NCI-H1930 (cell line): ENCODE data around the gene PTPRD.
"Not testable (repeated sequence)": the region's sequence is repeated elsewhere in the genome, so short reads cannot be mapped to it uniquely, and the experiment has no call there.

Experiments used
- DNase-seq, 2 experiments: peaks; one replicate each; lab custom pipeline; 2025; lab: John Stamatoyannopoulos, UW

The PTPRD gene

DNA sequence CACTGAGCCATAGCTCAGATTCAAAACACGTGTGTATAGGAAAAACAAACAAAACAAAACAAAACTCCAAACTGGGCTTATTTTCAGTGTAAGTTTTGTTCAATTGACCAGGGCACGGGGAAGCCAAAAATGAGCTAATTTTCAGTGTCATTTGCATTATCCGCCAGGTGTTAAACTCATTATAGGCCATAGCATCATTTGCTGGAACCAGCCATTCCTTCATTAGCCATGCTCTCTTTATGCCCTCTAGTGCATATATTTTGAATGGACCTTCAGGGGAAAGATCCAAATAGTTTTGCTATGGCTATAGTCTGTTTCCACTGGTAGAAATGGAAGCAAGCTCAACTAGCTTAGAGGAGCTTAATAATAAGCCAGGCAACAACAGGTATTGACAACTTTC lies 1608.0 kb downstream of the PTPRD start:
- DNase-seq: no peak

DNA sequence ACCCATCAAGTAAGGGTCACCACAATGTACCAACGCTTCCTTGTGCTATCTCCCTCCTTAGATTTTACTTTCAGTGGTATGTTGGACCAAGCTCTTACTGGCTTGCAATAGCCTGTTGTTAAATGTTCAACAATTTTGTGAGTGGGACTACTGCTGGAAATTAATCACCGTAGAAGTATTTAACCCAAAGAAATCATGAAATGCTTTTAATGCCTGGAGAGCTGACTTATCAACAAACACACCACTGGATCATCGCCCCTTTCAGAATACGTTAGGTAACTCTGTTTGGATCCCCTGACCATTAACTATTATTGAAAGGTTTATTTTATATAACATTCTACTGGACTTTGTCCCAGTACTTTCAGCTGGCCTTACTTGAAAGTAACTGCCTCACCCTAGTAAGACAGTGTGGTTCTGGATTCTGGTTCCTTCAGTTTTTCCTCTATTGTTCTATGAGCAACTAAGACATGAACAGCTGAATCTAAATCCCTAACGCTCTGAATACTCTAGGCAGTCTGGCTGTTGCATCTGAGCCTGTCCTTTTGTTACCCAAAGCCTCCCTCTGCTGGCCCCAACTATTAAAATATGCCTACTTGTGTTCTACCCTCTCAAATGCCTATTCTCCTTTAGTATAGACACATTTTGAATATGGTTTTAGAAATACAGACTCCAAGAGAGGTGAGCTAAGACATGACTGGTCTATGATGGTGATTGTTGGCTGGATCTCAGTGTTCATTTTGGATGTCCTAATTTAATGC lies 1609.8 kb downstream of the PTPRD start:
- DNase-seq: no peak

DNA sequence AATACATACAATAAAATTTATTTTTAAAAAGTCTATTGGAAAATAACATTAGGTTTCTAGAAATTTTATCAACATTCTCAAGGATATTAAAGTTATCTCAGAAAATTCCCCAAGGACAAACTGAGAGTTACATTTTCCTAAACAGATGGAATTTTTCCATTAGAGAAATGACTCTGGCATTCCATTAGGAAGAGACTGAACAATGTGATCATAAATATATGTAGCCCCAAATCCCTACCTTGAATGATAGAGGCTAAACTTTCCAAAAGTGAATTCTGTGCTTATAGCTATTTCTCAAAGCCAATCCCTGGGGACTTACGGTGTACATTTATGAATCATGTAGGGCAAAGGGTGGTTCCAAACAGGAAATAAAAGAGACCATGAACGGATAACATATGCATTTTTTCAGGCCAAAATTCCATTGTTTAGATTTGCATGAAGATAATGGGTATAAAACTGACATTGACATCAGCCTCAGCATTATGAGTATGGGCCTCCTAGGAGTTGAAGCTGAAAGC lies 1632.2 kb downstream of the PTPRD start:
- DNase-seq: no peak

DNA sequence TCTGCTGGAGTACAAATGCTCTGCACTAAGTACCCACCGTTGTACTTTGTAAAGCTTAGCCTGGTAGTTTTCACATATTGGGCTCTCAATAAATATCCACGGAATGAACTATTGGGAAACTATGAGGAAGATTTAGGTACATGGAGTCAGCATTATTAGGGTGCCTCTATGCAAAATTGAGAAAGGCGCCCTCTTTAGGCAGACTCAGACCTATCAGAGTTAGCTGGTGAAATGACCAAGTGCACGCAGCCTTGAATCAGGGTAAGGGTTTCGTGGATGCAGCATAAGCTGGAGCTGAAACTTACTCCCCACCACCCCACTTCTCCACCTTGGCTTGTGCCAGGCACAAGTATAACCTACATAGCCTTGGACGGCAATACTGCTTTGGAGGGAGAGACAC lies 1634.5 kb downstream of the PTPRD start:
- no peak for DNase-seq

DNA sequence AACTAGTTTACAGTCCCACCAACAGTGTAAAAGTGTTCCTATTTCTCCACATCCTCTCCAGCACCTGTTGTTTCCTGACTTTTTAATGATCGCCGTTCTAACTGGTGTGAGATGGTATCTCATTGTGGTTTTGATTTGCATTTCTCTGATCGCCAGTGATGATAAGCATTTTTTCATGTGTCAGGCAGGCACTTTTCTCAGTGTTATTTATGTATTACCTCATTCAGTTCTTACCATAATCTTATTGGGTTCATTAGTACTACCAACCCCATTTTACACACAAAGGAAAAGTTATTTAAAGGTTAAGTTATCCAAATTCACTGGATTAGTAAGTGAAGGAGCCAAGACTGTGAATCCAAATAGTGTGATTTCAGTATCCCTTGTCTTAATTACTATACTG lies 1644.5 kb downstream of the PTPRD start:
- DNase-seq: not testable (repeated sequence)

DNA sequence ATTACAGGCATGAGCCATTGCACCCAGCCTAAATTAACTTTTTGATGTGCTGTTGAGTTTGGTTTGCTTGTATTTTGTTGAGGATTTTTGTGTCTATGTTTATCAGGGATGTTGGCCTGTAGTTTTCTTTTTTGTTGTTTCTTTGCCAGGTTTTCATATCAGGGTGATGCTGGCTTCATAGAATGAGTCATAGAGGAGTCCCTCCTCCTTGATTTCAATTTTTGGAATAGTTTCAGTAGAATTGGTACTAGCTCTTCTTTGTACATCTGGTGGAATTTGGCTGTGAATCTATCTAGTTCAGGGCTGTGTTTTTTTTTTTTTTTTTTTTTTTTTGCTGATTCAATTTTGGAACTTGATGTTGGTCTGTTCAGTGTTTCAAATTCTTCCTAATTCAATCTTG lies 1648.9 kb downstream of the PTPRD start:
- no peak for DNase-seq

DNA sequence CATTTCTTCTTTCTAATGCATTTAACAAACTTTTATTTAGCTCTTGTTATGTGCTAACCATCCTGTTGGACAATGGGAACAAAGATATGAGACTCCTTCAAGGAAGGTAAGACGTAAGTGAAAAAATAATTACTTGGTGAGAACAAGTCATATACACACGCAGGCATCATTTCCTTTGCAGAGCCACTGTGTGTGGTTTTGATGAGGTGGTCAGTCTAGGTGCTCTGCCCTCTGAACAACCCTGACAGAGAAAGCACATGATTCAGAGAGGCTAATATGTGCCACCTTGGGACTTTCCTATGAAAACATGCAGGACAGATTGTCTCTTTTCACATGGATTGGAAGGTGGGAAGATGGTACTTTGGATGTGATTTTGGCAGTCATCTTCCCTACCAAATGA lies 1650.7 kb downstream of the PTPRD start:
- DNase-seq: no peak

DNA sequence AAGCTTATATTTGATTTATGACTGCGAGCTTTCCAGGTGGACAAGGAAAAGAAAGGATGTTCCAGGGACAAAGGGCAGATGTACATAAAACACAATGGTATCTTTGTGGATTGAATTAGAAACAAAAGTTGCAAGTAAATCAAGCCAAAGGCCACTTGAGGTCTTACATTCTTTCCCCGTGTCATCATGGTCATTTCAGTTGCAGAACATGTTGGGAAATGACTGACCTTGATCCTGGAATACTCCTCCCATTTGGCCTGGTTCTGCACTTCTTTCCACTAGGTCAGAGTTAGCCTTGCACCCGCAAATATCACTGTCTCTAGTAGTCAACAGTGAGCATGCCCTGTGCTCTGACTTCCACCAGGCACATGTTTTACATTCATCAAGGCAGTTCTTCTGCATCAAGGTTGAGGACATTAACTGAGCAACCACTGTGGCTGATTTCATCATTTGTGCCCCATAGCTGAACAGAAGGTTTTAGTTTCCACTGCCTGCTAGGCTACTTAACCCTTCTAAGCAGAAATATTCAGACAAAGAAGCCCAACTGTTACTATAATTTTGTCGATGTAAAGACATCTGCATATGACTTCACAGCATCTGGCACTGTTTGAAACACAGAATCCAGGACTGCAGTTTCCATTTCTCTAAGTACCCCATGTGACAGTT lies 1651.5 kb downstream of the PTPRD start:
- DNase-seq: no peak

DNA sequence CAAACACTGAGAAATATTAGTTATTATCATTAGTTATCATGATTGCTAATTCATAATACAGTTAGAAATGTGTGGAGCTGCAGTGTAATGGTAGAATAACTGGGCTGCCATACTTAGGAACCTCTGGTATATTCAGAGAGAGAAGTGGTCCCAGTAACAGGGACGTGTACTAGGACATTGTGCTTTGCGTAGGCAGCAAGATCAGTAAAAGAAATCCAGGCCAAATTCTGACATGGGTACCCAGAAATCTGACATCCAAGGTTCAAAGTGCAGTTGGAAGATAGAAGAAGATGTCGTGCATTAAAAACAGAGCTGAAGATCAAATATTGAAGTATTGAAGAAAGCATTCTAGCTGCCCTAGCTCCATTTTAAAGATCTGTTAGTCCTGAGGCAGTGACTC lies 1652.5 kb downstream of the PTPRD start:
- no peak for DNase-seq

DNA sequence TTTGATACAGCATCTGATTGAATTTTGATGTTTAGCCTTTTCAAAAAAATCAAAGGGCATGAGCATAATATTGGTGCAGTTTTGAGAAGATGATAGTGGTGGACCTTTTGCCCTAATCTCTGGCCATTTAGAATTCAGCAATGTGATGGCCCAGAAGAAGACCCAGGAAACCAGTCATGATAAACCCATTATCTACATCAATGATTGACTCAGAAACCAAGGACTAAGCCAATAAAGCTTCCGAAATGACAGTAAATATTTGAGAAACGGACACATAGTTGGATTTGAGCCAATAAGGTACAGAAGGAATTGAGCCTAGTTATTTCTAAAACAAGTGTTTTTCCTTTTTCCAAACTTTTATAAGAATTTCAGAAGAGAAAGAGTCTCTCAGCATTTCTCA lies 1654.4 kb downstream of the PTPRD start:
- DNase-seq: no peak

DNA sequence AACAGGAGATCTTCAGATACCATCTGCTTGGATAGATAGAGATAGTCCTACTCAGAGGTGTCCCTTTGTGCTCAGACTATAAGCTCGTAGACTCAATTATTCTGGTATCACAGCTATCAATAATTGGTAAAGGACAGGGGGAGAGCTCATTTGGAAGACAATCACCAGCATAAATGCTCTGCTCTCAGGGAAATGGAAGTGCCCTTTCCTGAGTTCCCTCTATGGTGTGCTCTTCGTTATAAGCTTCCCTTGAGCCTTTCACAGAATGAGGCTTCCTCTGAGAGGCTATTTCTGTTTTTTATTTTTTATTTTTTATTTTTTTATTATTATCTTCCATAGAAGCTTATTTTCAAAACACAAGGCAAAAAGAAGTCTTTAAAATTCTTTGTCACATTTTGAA lies 1657.5 kb downstream of the PTPRD start:
- DNase-seq: no peak

DNA sequence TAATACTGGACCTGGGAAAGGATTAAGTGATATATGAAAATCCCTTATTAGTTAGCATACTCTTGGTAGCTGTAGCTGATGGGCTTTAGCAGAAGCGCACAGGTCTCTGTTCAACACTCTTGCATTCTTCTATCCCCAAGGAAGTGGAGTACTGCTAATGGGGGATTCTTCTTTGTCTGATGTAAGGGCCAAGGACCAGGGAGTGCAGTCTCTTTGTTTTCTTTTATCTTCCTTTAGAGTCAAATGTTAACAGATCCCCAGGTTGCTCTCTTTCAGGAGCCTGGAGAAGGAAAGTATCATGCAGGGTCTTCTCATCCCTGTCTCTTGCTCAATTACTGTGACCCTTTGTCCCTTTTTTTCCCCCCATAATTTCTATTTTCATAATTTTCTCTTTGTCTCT lies 1666.3 kb downstream of the PTPRD start:
- no peak for DNase-seq

DNA sequence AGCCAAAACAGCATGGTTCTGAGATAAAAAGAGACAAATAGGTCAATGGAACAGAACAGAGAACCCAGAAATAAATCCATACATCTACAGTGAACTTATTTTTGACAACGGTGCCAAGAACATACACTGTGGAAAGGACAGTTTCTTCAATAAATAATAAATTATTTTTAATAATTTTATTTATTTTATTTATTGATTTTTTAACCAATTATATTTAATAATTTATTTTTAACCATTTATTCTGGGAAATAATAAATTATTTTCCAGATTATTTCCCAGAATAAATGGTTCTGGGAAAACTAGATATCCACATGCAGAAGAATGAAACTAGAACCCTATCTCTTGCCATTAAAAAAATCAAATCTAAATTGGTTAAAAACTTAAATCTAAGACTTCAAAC lies 1669.4 kb downstream of the PTPRD start:
- no peak for DNase-seq

DNA sequence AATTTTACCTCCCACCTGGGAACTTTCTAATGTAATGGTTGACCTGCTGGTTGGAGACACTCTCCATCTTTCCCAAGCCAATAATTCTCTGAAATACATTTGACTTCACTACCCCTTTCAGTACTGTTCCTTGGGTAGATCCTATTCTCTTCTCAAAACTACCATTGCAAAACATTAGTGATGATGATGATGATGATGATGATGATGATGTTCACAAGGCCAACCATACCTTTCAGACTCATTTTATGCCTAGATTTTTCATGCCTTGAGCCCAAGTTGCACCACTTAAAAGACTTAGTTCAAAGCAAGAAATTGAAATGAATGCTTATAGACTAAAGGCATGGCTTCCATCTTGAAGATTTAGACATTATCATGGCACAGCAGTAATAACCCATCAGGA lies 1672.2 kb downstream of the PTPRD start:
- no peak for DNase-seq

DNA sequence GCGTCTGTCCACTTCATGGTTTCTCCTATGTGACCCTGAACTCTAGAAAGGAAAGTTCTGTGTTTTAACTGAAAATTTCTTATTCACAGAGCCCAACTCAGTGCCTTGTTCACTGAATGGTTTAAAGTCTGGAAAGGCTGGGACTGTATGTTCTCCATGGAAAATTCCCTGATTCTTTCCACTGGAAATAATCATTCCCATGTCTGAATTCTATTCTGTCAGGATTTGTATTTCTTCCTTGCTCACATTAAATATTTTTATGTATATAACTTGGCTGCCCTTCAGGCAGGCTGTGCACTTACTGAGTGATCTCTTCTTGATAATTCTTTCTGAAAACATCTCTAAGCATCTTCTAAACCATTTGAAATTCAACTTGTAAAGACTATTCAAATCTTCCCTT lies 1686.3 kb downstream of the PTPRD start:
- DNase-seq: no peak

DNA sequence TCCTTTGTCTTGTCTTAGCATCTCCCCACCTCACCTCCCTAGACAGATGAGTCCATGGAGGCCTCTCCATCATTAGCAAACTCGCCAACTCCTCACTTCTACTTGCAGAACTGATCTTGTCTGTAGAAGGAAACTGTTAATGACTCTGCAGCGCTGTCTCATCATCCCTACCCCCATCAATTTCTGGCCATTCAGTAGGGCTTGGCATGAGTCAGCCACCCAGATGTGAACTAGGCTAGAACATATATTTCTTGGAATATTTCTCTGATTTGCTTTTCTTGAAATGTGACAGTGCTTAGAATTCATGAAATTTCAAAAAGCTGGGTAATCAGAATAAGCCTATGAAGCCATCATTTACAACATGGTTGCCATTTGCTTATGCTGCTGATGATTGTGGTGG lies 1688.2 kb downstream of the PTPRD start:
- no peak for DNase-seq

DNA sequence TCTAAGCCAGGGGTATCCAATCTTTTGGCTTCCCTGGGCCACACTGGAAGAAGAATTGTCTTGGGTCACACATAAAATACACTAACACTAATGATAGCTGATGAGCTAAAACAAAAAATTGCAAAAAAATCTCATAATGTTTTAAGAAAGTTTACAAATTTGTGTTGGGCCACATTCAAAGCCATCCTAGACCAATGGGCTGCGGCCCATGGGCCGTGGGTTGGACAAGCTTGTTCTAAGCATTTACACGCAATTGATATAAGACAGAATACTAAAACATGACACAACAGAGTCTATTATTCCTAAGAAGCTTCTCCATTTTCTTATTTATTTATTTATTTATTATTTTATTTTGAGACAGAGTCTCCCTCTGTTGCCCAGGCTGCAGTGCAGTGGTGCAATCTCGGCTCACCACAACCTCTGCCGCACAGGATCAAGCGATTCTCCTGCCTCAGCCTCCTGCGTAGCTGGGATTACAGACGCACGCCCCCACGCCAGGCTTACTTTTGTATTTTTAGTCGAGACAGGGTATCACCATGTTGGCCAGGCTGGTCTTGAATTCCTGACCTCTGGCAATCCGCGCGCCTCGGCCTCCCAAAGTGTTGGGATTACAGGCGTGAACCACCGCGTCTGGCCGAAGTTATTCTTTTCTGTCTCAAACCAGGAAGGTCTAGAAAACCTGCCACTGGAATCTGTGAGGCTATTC lies 1692.2 kb downstream of the PTPRD start:
- not testable (repeated sequence) for DNase-seq

DNA sequence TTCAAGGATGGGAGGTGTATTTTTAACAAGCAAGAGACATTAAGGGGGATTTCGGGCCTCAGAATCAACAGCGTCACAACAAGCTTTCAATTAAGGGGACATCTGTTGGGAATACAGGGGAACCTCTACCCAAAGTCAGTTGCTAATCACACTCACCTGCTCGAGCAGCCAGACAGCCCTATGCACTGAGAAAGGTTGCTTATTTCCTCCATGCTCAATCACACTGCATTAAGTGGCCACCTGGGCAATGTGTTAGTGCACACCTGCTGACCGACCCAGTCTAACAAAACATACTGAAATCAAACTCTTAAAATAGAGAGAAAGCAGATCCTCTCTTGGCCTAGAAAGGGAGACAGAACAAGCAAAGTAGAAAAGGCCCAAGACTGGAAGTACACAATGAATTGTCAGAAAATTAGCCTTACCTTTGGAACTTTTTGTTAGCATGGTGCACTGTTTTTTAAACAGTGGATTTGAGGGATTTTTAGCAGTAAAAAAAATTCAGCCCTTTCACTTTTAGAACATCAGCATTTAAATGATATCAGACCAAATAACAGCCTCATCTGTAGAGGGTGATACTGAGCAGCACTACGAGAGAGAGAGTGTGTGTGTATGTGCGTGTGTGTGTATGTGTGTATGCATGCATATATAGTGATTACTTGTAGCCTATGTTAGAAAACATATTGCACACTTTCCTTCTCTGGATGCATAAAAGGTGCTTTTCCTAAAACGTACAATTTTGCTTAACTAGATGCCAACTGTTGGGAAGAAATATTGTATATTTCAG lies 1694.7 kb downstream of the PTPRD start:
- peak in 1 of 2 experiments; percentile 15 for DNase-seq

DNA sequence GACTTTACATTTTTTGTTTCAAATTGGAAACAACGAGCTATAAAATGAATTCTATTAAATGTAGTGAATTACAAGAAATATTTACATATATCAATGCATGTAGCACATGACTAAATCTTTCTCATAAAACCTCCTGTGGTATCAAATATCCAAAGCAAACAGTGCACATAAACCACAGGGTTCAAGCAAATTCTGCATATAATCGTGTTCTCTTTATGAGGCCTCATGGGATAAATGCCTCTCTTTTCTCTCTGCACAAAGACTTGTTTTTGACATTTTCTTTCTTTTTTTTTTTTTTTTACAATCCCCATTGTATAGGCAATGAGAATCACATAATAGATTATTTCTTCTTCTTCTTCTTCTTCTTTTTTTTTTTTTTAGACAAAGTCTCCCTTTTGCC lies 1696.0 kb downstream of the PTPRD start:
- DNase-seq: no peak

DNA sequence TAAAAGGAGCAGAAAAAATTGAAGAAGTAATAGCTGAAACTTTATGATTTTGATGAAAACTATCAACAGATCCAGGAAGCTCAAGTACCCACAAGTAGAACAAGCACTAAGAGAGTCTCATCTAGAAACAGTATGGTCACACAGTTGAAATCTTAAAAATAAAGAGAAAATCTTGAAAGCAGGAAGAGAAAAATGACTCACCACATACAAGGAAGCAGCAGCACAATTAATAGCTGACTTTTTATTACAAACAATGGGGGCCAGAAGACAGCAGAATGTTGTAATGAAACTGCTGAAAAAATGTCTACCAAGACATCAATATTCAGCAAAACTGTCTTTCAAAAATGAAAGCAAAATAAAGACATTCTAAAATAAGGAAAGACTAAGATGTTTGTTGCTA lies 1704.9 kb downstream of the PTPRD start:
- no peak for DNase-seq

DNA sequence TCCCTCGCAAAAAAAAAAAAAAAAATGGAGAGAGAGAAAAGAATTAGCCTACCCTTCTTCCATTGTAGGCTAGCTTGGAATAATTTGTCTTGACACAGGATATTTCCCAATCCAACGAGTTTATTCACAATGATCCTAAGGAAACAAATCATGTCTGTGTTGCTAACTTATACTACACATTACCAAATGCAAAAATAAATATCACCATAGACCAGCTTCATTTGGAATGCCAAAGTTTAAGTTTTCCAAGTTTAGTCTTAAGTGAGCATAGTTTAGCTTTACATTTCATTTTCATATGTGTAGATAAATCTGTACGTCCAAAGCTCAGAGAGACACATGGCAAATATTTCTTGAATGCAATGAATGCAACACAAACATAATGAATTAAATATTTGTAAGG lies 1707.1 kb downstream of the PTPRD start:
- no peak for DNase-seq
